ENCODE data around the gene FAM227A.

The FAM227A gene

DNA sequence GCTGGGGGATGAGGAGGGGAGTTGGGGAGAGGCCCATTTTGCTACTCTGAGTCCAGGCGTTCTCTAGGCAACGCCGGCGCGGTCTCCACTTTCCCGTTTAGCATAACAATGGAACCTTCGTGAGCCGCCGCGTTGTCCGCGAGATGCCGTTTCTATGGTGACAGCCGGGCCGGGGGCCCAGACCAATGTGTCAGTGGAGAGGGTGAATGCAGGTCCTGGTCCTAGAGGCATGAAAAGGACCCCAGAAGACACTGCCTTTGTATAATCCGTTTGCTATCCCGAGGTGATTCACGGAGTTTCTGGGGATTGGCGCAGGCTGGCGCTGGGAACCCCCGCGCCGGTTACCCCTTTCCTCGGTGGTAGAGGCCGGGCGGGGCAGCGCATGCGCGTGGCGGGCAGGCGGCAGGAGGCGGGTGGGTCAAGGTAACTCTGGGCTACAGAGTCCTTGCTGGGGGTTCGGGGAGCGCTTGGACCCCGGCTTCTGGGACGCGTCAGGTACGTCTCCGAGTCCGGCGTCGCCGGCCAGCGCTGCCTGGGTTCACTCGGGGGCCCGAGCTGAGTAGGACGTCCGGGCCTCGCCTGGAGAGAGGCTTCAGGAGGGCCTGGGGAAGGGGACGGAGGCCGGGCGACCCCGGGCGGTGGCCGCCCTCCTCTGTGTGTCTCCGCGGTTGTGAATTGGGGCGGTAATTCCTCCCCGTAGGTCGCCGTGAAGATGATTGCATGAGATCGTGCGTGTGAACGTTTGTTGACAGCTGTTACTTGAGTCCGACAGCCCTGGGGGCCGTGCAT lies at the start of gene FAM227A, which contains the start of gene CBY1:
Gene FAM227A (minus strand): TSS at position 137 of the 789 bp plus-strand sequence. CDS start 6,224 bp downstream, outside the sequence.
Gene CBY1 (plus strand): TSS at position 383 of the 789 bp plus-strand sequence. CDS start 11,417 bp downstream, outside the sequence.
- DNase-seq (ENCODE audit: low spot score), result peak; percentile 88

- DNase-seq (ENCODE audit: low spot score), result peak; percentile 100
Measured at GRCh38 chr22:38705235-38706100, 49.3 kb upstream of the FAM227A start, which contains the start of gene GTPBP1. TSS of gene GTPBP1 (plus strand) at chr22:38705944. CDS start at chr22:38705956, 12 bp downstream.

DNA sequence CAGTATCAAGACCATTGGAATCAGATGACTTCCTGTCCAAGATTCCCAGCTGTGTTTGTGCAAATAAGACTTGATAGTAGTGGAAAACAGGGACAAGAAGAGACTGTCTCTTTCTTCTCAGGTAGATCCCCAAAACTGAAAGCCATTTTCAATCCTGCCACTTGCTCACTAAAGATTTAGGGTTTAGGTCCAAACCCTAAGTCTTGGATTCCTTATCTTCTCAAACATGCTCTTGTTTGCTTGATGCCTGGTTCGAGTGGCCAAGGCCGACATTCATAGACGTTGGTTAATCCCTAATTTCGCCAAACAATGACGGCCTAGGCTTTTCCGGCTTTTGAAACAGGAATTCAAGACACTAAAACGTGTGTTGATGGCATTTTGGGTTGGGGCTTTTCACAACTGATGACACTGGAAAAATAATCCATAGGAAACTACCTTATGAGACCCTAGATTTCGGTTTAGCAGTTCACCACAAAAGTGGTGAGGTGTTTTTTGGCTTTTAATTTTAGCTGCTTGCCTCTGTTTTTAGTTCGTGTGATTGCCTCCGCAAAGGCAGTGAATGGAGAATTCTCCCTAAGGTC lies 48.6 kb upstream of the FAM227A start:
- peak; percentile 69 for DNase-seq (ENCODE audit: low spot score)

GRCh38 chr22:38700789-38701628 lies 44.8 kb upstream of the FAM227A start, which contains the start of gene JOSD1:
TSS of gene JOSD1 (minus strand) at chr22:38700943. CDS start at chr22:38699987, 956 bp downstream.
- peak; percentile 91 for DNase-seq (ENCODE audit: low spot score)

GRCh38 chr22:38700270-38700788 lies 44.1 kb upstream of the FAM227A start:
- peak; percentile 43 for DNase-seq (ENCODE audit: low spot score)

DNA sequence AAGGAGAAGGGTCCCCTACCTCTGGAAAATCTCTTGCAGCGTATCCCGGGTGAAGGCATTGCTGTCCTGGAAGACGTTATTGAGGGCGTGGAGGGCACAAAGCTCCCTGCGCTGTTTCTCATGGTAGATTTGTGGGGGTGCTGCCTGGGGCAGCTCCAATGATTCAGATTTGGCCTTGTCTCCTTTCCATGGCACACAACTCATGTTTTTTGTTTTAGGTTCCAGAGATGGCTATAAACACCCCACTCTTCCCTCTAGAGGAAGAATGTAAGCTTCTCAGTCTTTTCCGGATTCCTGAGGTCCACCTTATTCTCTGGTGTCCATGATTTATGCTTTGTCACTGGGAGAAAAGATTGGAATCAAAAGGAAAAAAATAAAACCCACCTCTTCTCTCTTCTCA lies 43.6 kb upstream of the FAM227A start:
- peak; percentile 52 for DNase-seq (ENCODE audit: low spot score)

GRCh38 chr22:38699143-38699542 lies 43.0 kb upstream of the FAM227A start:
- no peak for DNase-seq (ENCODE audit: low spot score)

- no peak for DNase-seq (ENCODE audit: low spot score)
Measured at GRCh38 chr22:38698407-38699094, 42.4 kb upstream of the FAM227A start.

GRCh38 chr22:38697425-38698089 lies 41.4 kb upstream of the FAM227A start:
- peak; percentile 58 for DNase-seq (ENCODE audit: low spot score)

- DNase-seq (ENCODE audit: low spot score), result peak; percentile 67
Measured at GRCh38 chr22:38696606-38697424, 40.6 kb upstream of the FAM227A start.

DNA sequence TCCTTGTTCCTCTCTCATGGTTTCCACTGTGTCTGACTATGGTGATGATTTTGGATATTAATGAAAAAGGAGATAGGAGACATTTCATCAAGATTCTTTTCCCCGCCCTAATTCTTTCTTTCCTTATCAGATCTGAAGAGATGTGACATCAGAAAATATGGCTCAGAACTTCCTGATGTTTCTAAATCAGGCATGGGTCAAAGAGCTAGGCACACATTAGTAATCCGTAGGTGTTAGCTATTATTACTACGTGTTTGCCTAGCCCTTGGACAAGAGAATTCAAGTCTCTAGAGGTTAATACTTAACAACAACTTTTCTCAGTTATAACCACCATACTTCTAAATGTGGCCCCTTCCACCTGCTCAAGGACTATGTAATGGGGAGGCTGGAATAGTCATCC lies 38.7 kb upstream of the FAM227A start:
- DNase-seq (ENCODE audit: low spot score), result no peak

GRCh38 chr22:38694049-38694448 lies 37.9 kb upstream of the FAM227A start:
- DNase-seq (ENCODE audit: low spot score), result no peak

DNA sequence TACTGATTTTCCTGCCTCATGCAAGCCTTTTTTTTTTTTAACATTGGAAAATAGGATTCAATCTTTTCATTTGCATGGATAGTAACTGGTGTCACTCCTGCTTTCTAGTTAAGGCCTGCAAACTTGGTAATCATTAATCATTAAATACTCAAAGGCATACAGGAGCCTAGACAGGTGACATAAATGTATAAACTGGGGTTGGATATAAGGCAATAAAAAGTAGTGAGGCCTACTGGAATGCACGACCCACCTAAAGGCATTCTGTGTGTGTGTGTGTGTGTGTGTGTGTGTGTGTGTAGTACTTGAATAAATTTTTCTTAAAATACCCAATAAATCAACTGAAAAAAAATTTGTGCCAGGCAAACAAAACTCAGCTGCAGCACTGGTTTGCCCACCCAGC lies 33.5 kb upstream of the FAM227A start:
- no peak for DNase-seq (ENCODE audit: low spot score)

DNA sequence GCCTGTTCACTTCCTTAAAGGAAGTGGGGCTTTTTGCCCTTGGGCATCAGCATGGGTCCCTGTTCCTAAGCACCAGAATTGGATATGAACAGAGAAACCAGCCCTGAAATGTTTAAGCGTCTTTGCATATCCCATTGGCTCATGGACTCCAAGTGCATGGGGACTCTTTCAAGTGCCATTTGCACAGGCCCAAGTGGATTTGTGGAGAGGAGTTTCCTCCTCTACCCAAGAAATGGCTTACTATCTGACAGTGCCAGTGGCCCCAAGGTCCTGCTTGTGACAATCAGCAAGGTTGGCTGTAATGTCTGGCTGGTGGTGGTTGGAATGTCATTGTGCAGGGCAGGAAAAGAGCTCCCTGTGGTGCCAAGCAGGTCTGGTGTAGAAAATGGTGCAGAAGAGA lies 29.6 kb upstream of the FAM227A start:
- no peak for DNase-seq (ENCODE audit: low spot score)

GRCh38 chr22:38684895-38685294 lies 28.7 kb upstream of the FAM227A start:
- no peak for DNase-seq (ENCODE audit: low spot score)

GRCh38 chr22:38681582-38682335 lies 25.6 kb upstream of the FAM227A start, which contains the start of gene TOMM22:
TSS of gene TOMM22 (plus strand) at chr22:38681957. CDS start at chr22:38681979, 22 bp downstream.
- peak; percentile 79 for DNase-seq (ENCODE audit: low spot score)

DNA sequence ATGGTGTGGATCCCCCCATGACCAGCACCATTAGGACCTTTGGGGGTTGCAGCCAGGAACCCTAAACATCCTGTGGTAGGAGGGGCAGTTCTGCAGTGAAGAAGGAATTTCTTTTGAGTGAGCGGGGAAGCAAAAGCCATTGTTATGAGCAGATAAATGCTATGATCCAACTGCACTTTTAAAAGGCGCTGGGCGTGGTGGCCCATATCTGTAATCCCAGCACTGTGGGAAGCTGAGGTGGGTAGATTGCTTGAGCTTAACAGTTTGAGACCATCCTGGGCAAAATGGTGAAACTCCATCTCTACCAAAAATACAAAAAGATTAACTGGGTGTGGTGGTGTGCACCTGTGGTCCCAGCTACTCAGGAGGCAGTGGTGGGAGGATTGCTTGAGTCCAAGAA lies 19.6 kb upstream of the FAM227A start:
- DNase-seq (ENCODE audit: low spot score), result no peak

GRCh38 chr22:38674888-38675287 lies 18.7 kb upstream of the FAM227A start:
- peak; percentile 45 for DNase-seq (ENCODE audit: low spot score)
